GM19043 (cell line): Measurements from ENCODE around the gene HS3ST5.

ENCODE experiments used
- ATAC-seq: cut with Tn5 transposase; IDR thresholded peaks from one replicate; pipeline ENCODE4 v1.9.1; 2021; ENCODE audit warnings: low read depth; ENCODE audit not compliant: unreplicated experiment

Gene HS3ST5

GRCh38 chr6:114210467-114210866 is 132.4 kb downstream of the HS3ST5 start:
- ATAC-seq, result no peak

GRCh38 chr6:114203460-114203859 is 139.4 kb downstream of the HS3ST5 start:
- no peak for ATAC-seq

- no peak for ATAC-seq
Observed at GRCh38 chr6:114202389-114202788, 140.4 kb downstream of the HS3ST5 start.

- no peak for ATAC-seq
Observed at GRCh38 chr6:114200891-114201290, 141.9 kb downstream of the HS3ST5 start.

GRCh38 chr6:114195631-114196403 is 147.0 kb downstream of the HS3ST5 start:
- no peak for ATAC-seq

- no peak for ATAC-seq
Observed at GRCh38 chr6:114195027-114195365, 147.8 kb downstream of the HS3ST5 start.

GRCh38 chr6:114194362-114195026 is 148.3 kb downstream of the HS3ST5 start:
- ATAC-seq, result no peak

GRCh38 chr6:114187563-114187962 is 155.3 kb downstream of the HS3ST5 start:
- no peak for ATAC-seq

- no peak for ATAC-seq
Observed at GRCh38 chr6:114181664-114182063, 161.2 kb downstream of the HS3ST5 start.

GRCh38 chr6:114179411-114179810 is 163.4 kb downstream of the HS3ST5 start:
- no peak for ATAC-seq

- no peak for ATAC-seq
Observed at GRCh38 chr6:114176726-114177125, 166.1 kb downstream of the HS3ST5 start.

- no peak for ATAC-seq
Observed at GRCh38 chr6:114172576-114173260, 170.1 kb downstream of the HS3ST5 start.

GRCh38 chr6:114171473-114171872 is 171.3 kb downstream of the HS3ST5 start:
- no peak for ATAC-seq

GRCh38 chr6:114170958-114171387 is 171.8 kb downstream of the HS3ST5 start:
- no peak for ATAC-seq

- no peak for ATAC-seq
Observed at GRCh38 chr6:114170372-114170771, 172.5 kb downstream of the HS3ST5 start.

- ATAC-seq, result no peak
Observed at GRCh38 chr6:114169763-114170162, 173.1 kb downstream of the HS3ST5 start.

GRCh38 chr6:114167583-114168576 is 174.9 kb downstream of the HS3ST5 start:
- ATAC-seq, result no peak

- no peak for ATAC-seq
Observed at GRCh38 chr6:114164207-114164606, 178.6 kb downstream of the HS3ST5 start.

GRCh38 chr6:114162691-114163347 is 180.0 kb downstream of the HS3ST5 start:
- ATAC-seq, result no peak

- ATAC-seq, result no peak
Observed at GRCh38 chr6:114160881-114161280, 181.9 kb downstream of the HS3ST5 start.
